Liver (tissue), 9 donors: ENCODE measurements around the gene MYO10. TPM values are rescaled to one million over a fixed set of nuclear protein-coding genes. Genes with fewer than 3 reads are reported as not detected.

Source experiments
- DNase-seq: peaks from one replicate; pipeline ENCODE4 v3.0.0-alpha.2; 2017; ENCODE audit warnings: low spot score
- H3K27ac ChIP-seq, 2 donors: one replicate each; pipeline ENCODE4 v1.7.0; 2013; ENCODE audit warnings: inconsistent platforms in 2 of 2, low read length in 2 of 2, control low read depth in 1 of 2, low read depth in 1 of 2, mild to moderate bottlenecking in 1 of 2
- H3K27me3 ChIP-seq, 4 donors: one replicate each; pipeline versions ENCODE4 v1.6.1 to v1.7.0; 2013; ENCODE audit warnings: low read length in 3 of 4, inconsistent platforms in 1 of 4, mild to moderate bottlenecking in 1 of 4, moderate library complexity in 1 of 4; ENCODE audit not compliant: control insufficient read depth in 4 of 4, insufficient read depth in 4 of 4
- H3K36me3 ChIP-seq, 4 donors: one replicate each; pipeline versions ENCODE4 v1.6.1 to v1.7.0; 2013; ENCODE audit warnings: low read length in 3 of 4, mild to moderate bottlenecking in 3 of 4, low read depth in 1 of 4, moderate library complexity in 1 of 4; ENCODE audit not compliant: control insufficient read depth in 4 of 4, insufficient read depth in 3 of 4
- H3K4me1 ChIP-seq, 4 donors: one replicate each; pipeline versions ENCODE4 v1.6.1 to v1.7.0; 2013; ENCODE audit warnings: low read length in 3 of 4, mild to moderate bottlenecking in 3 of 4, moderate library complexity in 1 of 4; ENCODE audit not compliant: control insufficient read depth in 4 of 4, insufficient read depth in 4 of 4
- H3K4me3 ChIP-seq, 3 donors: one replicate each; pipeline versions ENCODE4 v1.6.1 to v1.7.0; 2013; ENCODE audit warnings: low read length in 3 of 3, control low read depth in 1 of 3, low read depth in 1 of 3, mild to moderate bottlenecking in 1 of 3
- H3K9ac ChIP-seq, 2 donors: one replicate each; pipeline ENCODE4 v1.7.0; 2013; ENCODE audit warnings: low read length in 2 of 2, mild to moderate bottlenecking in 2 of 2, moderate library complexity in 2 of 2, control low read depth in 1 of 2, low read depth in 1 of 2
- H3K9me3 ChIP-seq, 4 donors: one replicate each; pipeline versions ENCODE4 v1.6.1 to v1.7.0; 2013; ENCODE audit warnings: low read length in 3 of 4; ENCODE audit not compliant: control insufficient read depth in 4 of 4
- EGR1 ChIP-seq, 2 donors: IDR thresholded peaks; 2 replicates each; pipeline ENCODE4 v1.6.1; 2016 to 2018; ENCODE audit warnings: antibody characterized with exemption in 2 of 2, low read depth in 2 of 2
- FOXA1 ChIP-seq: IDR thresholded peaks from 2 replicates; pipeline ENCODE4 v1.6.1; 2016; ENCODE audit warnings: antibody characterized with exemption
- FOXA2 ChIP-seq: IDR thresholded peaks from 2 replicates; pipeline ENCODE4 v1.6.1; 2016; ENCODE audit warnings: antibody characterized with exemption
- HNF4A ChIP-seq, 2 donors: conservative IDR thresholded peaks; 2 replicates each; pipeline ENCODE4 v1.6.1; 2016; ENCODE audit warnings: antibody characterized with exemption in 2 of 2, mild to moderate bottlenecking in 2 of 2
- HNF4G ChIP-seq: IDR thresholded peaks from 2 replicates; pipeline ENCODE4 v1.6.1; 2016; ENCODE audit warnings: antibody characterized with exemption
- NR2F2 ChIP-seq: IDR thresholded peaks from 2 replicates; pipeline ENCODE4 v1.6.1; 2016; ENCODE audit warnings: antibody characterized with exemption
- RAD21 ChIP-seq, 2 donors: IDR thresholded peaks; 2 replicates each; pipeline ENCODE4 v1.6.1; 2016; ENCODE audit warnings: antibody characterized with exemption in 2 of 2, mild to moderate bottlenecking in 2 of 2
- RXRA ChIP-seq, 2 donors: IDR thresholded peaks; 2 replicates each; pipeline ENCODE4 v1.6.1; 2017 to 2018; ENCODE audit warnings: antibody characterized with exemption in 2 of 2, mild to moderate bottlenecking in 1 of 2
- SP1 ChIP-seq: IDR thresholded peaks from 2 replicates; pipeline ENCODE4 v1.6.1; 2018; ENCODE audit warnings: antibody characterized with exemption, mild to moderate bottlenecking
- TAF1 ChIP-seq: conservative IDR thresholded peaks from 2 replicates; pipeline ENCODE4 v1.6.1; 2016; ENCODE audit warnings: antibody characterized with exemption, mild to moderate bottlenecking
- YY1 ChIP-seq: IDR thresholded peaks from 2 replicates; pipeline ENCODE4 v1.6.1; 2016; ENCODE audit warnings: antibody characterized with exemption, mild to moderate bottlenecking
- WGBS: extraction: QIAGEN DNeasy Blood & Tissue Kit; methylation state at CpG from one replicate; pipeline ENCODE4 v1.1.7; 2013; 5-methylcytosine and 5-hydroxymethylcytosine counted together
- polyA plus RNA-seq, 2 donors: library from polyadenylated mRNA; stranded (reverse) in 1 of 2; unstranded in 1 of 2; fragments of 200-250 nt in 1 of 2; fragments of >200 nt in 1 of 2; fragmentation: Nextera tagmentation in 1 of 2; extraction: Ambion mirVana in 1 of 2; gene quantifications; one replicate each; pipeline versions ENCODE4 v1.2.1 to v1.2.3, GENCODE V29; 2013 to 2015
- total RNA-seq, 2 donors: library from RNA; depleted of rRNA; stranded (reverse); fragments of >200 nt; gene quantifications; one replicate each; pipeline ENCODE4 v1.2.3, GENCODE V29; 2014
- TF ChIP-seq, protein P1 (sequence below): IDR thresholded peaks from 2 replicates; pipeline ENCODE4 v1.6.1; 2016; ENCODE audit warnings: antibody characterized with exemption
- TF ChIP-seq, protein P2 (sequence below): fragments of 150-350 bp; IDR thresholded peaks from 2 replicates; pipeline ENCODE4 v1.5.1; 2017; ENCODE audit warnings: improper control_type of control experiment, low read depth, low read length; ENCODE audit not compliant: missing input control
- TF ChIP-seq, protein P3 (sequence below): IDR thresholded peaks from 2 replicates; pipeline ENCODE4 v1.6.1; 2016; ENCODE audit warnings: antibody characterized with exemption
- TF ChIP-seq, protein P4 (sequence below): IDR thresholded peaks from 2 replicates; pipeline ENCODE4 v1.6.1; 2016; ENCODE audit warnings: antibody characterized with exemption
- donor health status: healthy.
- donor health status: healthy.
- donor health status: healthy.
- donor health status: healthy.
- donor health status: healthy.

Gene MYO10
- total and polyA plus RNA-seq, 4 donors = 4.3 to 15.3 (median 7.1) TPM

DNA sequence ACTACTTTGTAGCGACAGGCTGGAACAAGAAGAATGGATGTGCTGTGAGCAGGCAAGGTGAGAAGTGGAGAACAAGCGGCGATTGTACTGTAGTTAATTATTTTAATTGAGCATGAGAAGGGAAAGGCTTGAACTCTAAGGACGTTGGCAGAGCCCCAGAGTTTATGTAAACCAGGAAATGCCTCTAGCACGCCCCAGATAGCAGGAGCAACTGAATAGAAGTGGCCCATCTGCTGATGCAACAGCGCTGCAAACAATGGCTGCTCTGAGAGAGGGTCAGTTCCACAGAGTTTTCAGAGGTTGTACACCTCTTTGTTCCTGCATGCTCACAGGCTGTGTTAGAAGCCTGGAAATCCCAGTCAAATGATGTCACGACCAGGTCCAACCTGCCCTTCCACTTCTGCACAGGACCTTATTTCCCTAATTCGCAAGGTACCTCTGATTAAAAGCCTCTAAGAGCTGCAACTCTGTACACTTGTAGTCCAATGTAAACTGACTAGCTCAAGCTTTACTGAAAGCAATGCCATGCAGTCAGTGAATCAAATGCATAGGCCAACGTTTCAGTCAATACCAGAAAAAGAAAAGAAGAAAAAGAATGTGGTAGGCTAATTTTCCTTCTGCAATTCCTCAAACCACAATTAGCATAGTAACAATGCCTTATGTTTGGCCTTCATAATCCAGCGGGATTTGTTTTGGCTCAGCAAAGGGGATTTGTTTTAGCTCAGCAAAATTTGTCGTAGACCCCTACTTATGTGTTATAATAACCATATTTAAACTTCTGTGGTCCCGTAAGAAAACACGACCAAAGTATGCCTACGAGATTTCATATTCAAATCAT is 199.7 kb downstream of the MYO10 start:
- Histone ChIP-seq H3K4me3 (no peak overlapping the region), H3K9me3 (no peaks in the 10 kb centered on the region), H3K27me3 (peaks cover 0 to 4% (median 1%) of the 10 kb centered on the region in 4 donors), H3K4me1 (peaks cover 0 to 4% (median 0%) of the 10 kb centered on the region in 4 donors), H3K27ac (no peak overlapping the region), H3K9ac (no peak overlapping the region), H3K36me3 (no peaks in the 10 kb centered on the region)
- WGBS = 53% methylated on average over 14 of the region's 14 CpGs
- no peak for DNase-seq
- TF ChIP-seq NR2F2 = no peak
- TF ChIP-seq SP1 = peak; percentile 13
- TF ChIP-seq, protein P1, sequence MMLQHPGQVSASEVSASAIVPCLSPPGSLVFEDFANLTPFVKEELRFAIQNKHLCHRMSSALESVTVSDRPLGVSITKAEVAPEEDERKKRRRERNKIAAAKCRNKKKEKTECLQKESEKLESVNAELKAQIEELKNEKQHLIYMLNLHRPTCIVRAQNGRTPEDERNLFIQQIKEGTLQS = peak; percentile 44
- TF ChIP-seq YY1 = peak; percentile 25

DNA sequence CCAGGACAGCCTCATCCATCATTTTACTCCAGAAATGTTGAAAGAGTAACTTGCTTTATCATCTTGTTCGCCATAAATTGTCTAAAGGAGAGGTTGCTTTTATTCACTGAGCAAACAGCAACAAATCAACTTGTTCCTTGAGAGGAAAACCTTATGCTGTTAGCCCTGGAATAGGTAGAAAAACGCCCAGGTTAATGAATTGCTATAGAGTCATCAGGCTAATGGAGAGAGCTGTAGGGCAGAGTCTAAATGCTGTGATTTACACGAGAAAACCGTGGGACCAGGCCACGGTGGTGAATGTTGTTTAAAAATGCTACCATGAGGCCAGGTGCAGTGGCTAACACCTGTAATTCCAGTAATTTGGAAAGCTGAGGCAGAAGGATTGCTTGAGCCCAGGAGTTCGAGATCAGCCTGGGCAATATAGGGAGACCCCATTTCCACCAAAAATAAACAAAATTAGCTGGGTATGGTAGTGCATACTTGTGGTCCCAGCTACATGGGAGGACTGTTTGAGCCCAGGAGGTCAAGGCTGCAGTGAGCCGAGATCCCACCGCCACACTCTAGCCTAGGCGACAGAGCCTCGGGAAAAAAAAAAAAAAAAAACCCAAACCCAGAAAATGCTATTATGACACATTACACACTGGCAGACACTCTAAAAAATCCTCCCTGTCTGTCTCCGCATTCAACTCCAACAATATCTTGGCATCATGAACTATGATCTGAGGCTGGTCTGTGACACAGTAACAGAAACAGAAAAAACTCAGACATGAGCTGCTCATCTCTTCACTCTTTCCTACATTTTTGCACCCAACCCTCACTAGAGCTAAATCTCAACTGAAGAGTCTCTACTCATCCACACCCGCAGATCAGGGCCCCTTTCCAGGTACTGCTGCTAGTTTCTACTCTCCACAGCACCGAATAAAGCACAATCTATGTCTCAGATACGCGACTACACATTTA is 200.7 kb downstream of the MYO10 start:
- peaks cover 0 to 4% (median 0%) of the 10 kb centered on the region in 4 donors for H3K4me1 ChIP-seq
- H3K27ac ChIP-seq = no peak overlapping the region
- H3K4me3 ChIP-seq = no peak overlapping the region
- H3K36me3 ChIP-seq = no peaks in the 10 kb centered on the region
- peaks cover 0 to 4% (median 1%) of the 10 kb centered on the region in 4 donors for H3K27me3 ChIP-seq
- H3K9me3 ChIP-seq = no peaks in the 10 kb centered on the region
- TF ChIP-seq HNF4G (no peak), NR2F2 (no peak), TAF1 (no peak), RAD21 (IDR thresholded peaks at IDR 0.05) (no peak), YY1 (no peak), FOXA2 (no peak), EGR1 (IDR thresholded peaks at IDR 0.05; ENCODE audit: low read depth in 2 of 2) (no peak), SP1 (no peak), FOXA1 (no peak), RXRA (IDR thresholded peaks at IDR 0.05) (no peak), HNF4A (conservative IDR thresholded peaks at IDR 0.05) (no peak)
- TF ChIP-seq, protein P2, sequence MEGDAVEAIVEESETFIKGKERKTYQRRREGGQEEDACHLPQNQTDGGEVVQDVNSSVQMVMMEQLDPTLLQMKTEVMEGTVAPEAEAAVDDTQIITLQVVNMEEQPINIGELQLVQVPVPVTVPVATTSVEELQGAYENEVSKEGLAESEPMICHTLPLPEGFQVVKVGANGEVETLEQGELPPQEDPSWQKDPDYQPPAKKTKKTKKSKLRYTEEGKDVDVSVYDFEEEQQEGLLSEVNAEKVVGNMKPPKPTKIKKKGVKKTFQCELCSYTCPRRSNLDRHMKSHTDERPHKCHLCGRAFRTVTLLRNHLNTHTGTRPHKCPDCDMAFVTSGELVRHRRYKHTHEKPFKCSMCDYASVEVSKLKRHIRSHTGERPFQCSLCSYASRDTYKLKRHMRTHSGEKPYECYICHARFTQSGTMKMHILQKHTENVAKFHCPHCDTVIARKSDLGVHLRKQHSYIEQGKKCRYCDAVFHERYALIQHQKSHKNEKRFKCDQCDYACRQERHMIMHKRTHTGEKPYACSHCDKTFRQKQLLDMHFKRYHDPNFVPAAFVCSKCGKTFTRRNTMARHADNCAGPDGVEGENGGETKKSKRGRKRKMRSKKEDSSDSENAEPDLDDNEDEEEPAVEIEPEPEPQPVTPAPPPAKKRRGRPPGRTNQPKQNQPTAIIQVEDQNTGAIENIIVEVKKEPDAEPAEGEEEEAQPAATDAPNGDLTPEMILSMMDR = no peak
- TF ChIP-seq, protein P3, sequence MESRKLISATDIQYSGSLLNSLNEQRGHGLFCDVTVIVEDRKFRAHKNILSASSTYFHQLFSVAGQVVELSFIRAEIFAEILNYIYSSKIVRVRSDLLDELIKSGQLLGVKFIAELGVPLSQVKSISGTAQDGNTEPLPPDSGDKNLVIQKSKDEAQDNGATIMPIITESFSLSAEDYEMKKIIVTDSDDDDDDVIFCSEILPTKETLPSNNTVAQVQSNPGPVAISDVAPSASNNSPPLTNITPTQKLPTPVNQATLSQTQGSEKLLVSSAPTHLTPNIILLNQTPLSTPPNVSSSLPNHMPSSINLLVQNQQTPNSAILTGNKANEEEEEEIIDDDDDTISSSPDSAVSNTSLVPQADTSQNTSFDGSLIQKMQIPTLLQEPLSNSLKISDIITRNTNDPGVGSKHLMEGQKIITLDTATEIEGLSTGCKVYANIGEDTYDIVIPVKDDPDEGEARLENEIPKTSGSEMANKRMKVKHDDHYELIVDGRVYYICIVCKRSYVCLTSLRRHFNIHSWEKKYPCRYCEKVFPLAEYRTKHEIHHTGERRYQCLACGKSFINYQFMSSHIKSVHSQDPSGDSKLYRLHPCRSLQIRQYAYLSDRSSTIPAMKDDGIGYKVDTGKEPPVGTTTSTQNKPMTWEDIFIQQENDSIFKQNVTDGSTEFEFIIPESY = no peak
- TF ChIP-seq, protein P4, sequence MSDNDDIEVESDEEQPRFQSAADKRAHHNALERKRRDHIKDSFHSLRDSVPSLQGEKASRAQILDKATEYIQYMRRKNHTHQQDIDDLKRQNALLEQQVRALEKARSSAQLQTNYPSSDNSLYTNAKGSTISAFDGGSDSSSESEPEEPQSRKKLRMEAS = no peak
- TF ChIP-seq, protein P1 = no peak
- no peak for DNase-seq
- WGBS = 55% methylated on average over 15 of the region's 15 CpGs
- H3K9ac ChIP-seq = no peak overlapping the region
